ENCODE results near the gene NEURL1.

Gene NEURL1

DNA sequence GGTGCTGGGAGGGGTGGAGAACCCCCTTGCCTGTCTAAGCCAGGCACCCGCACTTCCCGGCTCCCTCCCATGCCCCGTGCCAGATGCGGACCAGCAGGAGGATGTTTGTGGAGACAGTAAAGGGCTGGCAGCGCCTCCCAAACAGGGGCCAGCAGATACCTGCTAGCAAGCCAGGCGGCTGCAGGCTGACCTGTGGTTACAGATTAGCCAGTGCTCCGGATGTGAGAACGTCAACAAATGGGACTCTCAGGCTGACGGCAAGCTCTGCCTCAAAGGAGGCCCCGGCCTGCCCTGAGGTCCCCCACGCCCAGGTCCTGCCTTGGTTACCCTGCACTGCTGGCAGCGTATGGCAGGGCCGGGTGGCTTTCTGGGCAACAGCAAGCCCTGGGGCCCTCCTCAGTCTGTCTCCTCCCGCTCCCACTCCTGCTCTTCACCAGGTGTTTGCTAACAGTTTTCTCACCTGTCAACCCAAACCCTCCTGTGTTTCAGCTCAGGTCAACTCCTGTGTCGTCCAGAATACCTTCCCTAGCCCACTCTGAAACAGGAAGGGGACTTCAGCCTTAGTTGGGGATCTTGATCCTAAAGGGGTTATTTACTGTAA is 85.4 kb downstream of the NEURL1 start:
- TF ChIP-seq, protein P1, sequence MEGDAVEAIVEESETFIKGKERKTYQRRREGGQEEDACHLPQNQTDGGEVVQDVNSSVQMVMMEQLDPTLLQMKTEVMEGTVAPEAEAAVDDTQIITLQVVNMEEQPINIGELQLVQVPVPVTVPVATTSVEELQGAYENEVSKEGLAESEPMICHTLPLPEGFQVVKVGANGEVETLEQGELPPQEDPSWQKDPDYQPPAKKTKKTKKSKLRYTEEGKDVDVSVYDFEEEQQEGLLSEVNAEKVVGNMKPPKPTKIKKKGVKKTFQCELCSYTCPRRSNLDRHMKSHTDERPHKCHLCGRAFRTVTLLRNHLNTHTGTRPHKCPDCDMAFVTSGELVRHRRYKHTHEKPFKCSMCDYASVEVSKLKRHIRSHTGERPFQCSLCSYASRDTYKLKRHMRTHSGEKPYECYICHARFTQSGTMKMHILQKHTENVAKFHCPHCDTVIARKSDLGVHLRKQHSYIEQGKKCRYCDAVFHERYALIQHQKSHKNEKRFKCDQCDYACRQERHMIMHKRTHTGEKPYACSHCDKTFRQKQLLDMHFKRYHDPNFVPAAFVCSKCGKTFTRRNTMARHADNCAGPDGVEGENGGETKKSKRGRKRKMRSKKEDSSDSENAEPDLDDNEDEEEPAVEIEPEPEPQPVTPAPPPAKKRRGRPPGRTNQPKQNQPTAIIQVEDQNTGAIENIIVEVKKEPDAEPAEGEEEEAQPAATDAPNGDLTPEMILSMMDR (IDR thresholded peaks at IDR 0.05; ENCODE audit: control insufficient read depth, insufficient read depth, low read depth, low read length, missing control alignments), result no peak
- no peak overlapping the region for H3K4me3 ChIP-seq (ENCODE audit: control insufficient read depth, low read depth, low read length)
- no peak for DNase-seq (ENCODE audit: low read depth)

DNA sequence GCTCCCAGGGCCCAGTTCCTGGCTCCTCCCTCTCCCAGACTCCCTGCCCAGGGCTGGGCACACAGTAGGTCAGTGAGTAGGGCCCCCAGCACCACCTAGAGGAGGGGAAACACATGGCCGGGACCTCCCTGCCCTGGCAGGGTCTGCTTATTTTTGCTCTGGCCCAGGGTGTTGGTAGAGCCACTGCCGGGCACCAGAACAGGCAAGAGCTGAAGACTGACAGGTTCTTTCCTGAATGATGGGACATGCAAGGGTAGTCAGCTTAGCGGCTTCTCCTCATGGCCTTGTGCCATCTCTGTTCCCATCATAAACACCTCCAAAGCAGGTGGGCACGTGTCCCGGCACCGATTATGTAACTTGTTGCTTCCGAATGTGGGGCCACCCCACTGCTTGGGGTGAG is 86.5 kb downstream of the NEURL1 start:
- H3K4me3 ChIP-seq (ENCODE audit: control insufficient read depth, low read depth, low read length), result no peak overlapping the region
- DNase-seq (ENCODE audit: low read depth), result no peak
- TF ChIP-seq, protein P1 (IDR thresholded peaks at IDR 0.05; ENCODE audit: control insufficient read depth, insufficient read depth, low read depth, low read length, missing control alignments), result no peak

DNA sequence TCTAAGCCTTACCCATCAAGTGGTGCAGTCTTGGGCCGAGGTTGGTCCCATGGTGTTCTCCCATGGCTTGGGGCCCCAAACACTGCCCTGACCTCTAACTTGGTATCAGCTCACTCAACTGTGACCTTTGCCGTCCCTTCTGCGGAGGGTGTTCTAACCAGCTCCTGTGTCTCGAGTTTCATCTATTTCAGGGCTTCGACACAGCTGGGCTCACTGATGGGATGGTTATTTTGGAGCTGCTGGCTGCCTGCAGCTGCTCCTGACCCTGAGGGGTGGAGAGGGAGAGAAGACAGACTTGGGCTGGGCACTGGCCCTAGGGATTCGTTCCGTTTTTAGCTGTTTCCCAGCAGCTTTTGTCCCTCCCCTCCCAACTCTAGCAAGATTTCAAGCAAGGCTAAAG is 86.9 kb downstream of the NEURL1 start:
- DNase-seq (ENCODE audit: low read depth), result no peak
- H3K4me3 ChIP-seq (ENCODE audit: control insufficient read depth, low read depth, low read length), result no peak overlapping the region
- TF ChIP-seq, protein P1 (IDR thresholded peaks at IDR 0.05; ENCODE audit: control insufficient read depth, insufficient read depth, low read depth, low read length, missing control alignments), result no peak

DNA sequence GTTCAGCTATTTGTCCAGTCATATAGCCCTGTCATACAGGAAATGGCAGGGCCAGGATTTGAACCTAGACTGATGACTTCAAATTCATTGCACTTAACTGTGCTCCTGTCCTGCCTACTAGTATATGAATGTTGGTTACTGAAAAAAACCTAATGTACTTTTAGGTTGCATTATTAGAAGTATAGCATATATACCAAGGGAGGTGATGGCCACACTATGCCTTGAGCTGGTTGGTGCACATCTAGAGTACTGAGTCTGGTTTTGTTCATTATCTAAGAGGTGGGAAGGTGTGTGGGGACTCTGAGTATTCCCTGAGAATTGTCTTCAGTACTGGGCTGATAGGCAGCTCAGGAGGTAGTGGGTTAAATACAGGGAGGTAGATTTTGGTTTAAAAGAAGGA is 88.0 kb downstream of the NEURL1 start:
- H3K4me3 ChIP-seq (ENCODE audit: control insufficient read depth, low read depth, low read length), result no peak overlapping the region
- TF ChIP-seq, protein P1 (IDR thresholded peaks at IDR 0.05; ENCODE audit: control insufficient read depth, insufficient read depth, low read depth, low read length, missing control alignments), result no peak
- DNase-seq (ENCODE audit: low read depth), result no peak

DNA sequence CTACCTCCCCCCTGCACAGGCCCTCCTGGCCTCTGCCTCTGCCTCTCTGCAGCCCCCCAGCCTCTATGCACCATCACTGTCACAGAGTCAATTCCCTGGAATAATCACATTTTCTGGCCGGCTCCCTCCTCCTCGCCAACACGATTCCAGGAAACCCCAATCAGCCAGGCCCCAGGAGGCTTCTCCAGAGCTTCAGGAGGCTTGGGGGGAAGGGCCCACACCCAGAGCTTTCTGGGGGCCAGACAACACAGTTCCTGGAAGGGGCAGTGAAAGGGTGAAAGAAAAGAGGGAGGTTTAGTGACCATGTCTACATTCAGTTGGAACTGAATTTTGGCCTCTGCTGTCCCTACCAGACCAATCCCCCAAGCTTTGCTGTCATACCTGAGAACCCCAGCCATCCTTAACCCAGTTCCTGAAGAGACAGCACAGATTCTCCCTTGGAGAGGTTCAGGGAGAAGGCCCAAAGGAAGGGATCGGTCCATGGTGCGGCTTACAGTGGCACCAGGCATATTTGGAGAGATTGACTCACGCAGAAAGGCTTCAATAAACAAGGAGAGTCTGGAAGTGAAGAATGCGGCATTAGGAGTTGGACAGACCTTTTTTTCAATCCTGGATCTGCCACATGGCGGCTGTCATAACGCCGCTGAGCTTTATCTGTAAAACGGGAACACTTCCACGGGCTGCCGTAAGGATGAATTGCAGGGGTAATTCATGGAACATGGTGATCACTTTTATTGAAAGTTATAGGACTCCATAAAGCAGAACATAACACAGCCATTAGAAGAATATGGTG is 89.0 kb downstream of the NEURL1 start:
- TF ChIP-seq, protein P1 (IDR thresholded peaks at IDR 0.05; ENCODE audit: control insufficient read depth, insufficient read depth, low read depth, low read length, missing control alignments), result no peak
- DNase-seq (ENCODE audit: low read depth), result no peak
- H3K4me3 ChIP-seq (ENCODE audit: control insufficient read depth, low read depth, low read length), result no peak overlapping the region

DNA sequence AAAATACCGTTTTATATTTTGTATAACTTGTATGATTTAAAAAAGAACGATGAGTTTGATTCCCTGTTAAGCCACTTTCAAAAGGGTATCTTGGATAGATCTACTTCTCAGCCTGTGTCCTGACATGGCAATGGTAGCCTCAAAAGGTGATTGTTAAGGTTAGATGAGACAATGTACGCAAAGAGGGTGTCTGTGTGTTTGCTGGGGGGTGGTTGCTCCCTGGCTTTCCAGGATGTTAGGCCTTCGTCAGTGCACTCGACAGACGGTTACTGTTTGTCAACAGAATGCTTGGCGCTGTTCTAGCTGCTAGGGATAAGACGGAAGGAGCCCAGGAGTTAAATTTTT is 90.3 kb downstream of the NEURL1 start:
- TF ChIP-seq, protein P1 (IDR thresholded peaks at IDR 0.05; ENCODE audit: control insufficient read depth, insufficient read depth, low read depth, low read length, missing control alignments), result no peak
- no peak for DNase-seq (ENCODE audit: low read depth)
- no peak overlapping the region for H3K4me3 ChIP-seq (ENCODE audit: control insufficient read depth, low read depth, low read length)
